Liver (tissue), 9 donors: ENCODE measurements around the gene CAMSAP1. TPM values are rescaled to one million over a fixed set of nuclear protein-coding genes. Genes with fewer than 3 reads are reported as not detected.

Experiments
- DNase-seq: peaks from one replicate; pipeline ENCODE4 v3.0.0-alpha.2; 2017; ENCODE audit warnings: low spot score
- H3K27ac ChIP-seq, 2 donors: one replicate each; pipeline ENCODE4 v1.7.0; 2013; ENCODE audit warnings: inconsistent platforms in 2 of 2, low read length in 2 of 2, control low read depth in 1 of 2, low read depth in 1 of 2, mild to moderate bottlenecking in 1 of 2
- H3K27me3 ChIP-seq, 4 donors: one replicate each; pipeline versions ENCODE4 v1.6.1 to v1.7.0; 2013; ENCODE audit warnings: low read length in 3 of 4, inconsistent platforms in 1 of 4, mild to moderate bottlenecking in 1 of 4, moderate library complexity in 1 of 4; ENCODE audit not compliant: control insufficient read depth in 4 of 4, insufficient read depth in 4 of 4
- H3K36me3 ChIP-seq, 4 donors: one replicate each; pipeline versions ENCODE4 v1.6.1 to v1.7.0; 2013; ENCODE audit warnings: low read length in 3 of 4, mild to moderate bottlenecking in 3 of 4, low read depth in 1 of 4, moderate library complexity in 1 of 4; ENCODE audit not compliant: control insufficient read depth in 4 of 4, insufficient read depth in 3 of 4
- H3K4me1 ChIP-seq, 4 donors: one replicate each; pipeline versions ENCODE4 v1.6.1 to v1.7.0; 2013; ENCODE audit warnings: low read length in 3 of 4, mild to moderate bottlenecking in 3 of 4, moderate library complexity in 1 of 4; ENCODE audit not compliant: control insufficient read depth in 4 of 4, insufficient read depth in 4 of 4
- H3K4me3 ChIP-seq, 3 donors: one replicate each; pipeline versions ENCODE4 v1.6.1 to v1.7.0; 2013; ENCODE audit warnings: low read length in 3 of 3, control low read depth in 1 of 3, low read depth in 1 of 3, mild to moderate bottlenecking in 1 of 3
- H3K9ac ChIP-seq, 2 donors: one replicate each; pipeline ENCODE4 v1.7.0; 2013; ENCODE audit warnings: low read length in 2 of 2, mild to moderate bottlenecking in 2 of 2, moderate library complexity in 2 of 2, control low read depth in 1 of 2, low read depth in 1 of 2
- H3K9me3 ChIP-seq, 4 donors: one replicate each; pipeline versions ENCODE4 v1.6.1 to v1.7.0; 2013; ENCODE audit warnings: low read length in 3 of 4; ENCODE audit not compliant: control insufficient read depth in 4 of 4
- ATF3 ChIP-seq: IDR thresholded peaks from 2 replicates; pipeline ENCODE4 v1.6.1; 2016; ENCODE audit warnings: antibody characterized with exemption
- CTCF ChIP-seq: fragments of 150-350 bp; IDR thresholded peaks from 2 replicates; pipeline ENCODE4 v1.5.1; 2017; ENCODE audit warnings: improper control_type of control experiment, low read depth, low read length; ENCODE audit not compliant: missing input control
- EGR1 ChIP-seq, 2 donors: IDR thresholded peaks; 2 replicates each; pipeline ENCODE4 v1.6.1; 2016 to 2018; ENCODE audit warnings: antibody characterized with exemption in 2 of 2, low read depth in 2 of 2
- FOXA1 ChIP-seq: IDR thresholded peaks from 2 replicates; pipeline ENCODE4 v1.6.1; 2016; ENCODE audit warnings: antibody characterized with exemption
- FOXA2 ChIP-seq: IDR thresholded peaks from 2 replicates; pipeline ENCODE4 v1.6.1; 2016; ENCODE audit warnings: antibody characterized with exemption
- GABPA ChIP-seq, 2 donors: IDR thresholded peaks in 1 of 2; conservative IDR thresholded peaks in 1 of 2; 2 replicates each; pipeline ENCODE4 v1.6.1; 2016; ENCODE audit warnings: antibody characterized with exemption in 2 of 2, mild to moderate bottlenecking in 1 of 2, moderate library complexity in 1 of 2
- HNF4A ChIP-seq, 2 donors: conservative IDR thresholded peaks; 2 replicates each; pipeline ENCODE4 v1.6.1; 2016; ENCODE audit warnings: antibody characterized with exemption in 2 of 2, mild to moderate bottlenecking in 2 of 2
- HNF4G ChIP-seq: IDR thresholded peaks from 2 replicates; pipeline ENCODE4 v1.6.1; 2016; ENCODE audit warnings: antibody characterized with exemption
- JUND ChIP-seq, 2 donors: IDR thresholded peaks; 2 replicates each; pipeline ENCODE4 v1.6.1; 2016; ENCODE audit warnings: antibody characterized with exemption in 2 of 2
- MAX ChIP-seq: IDR thresholded peaks from 2 replicates; pipeline ENCODE4 v1.6.1; 2016; ENCODE audit warnings: antibody characterized with exemption
- NR2F2 ChIP-seq: IDR thresholded peaks from 2 replicates; pipeline ENCODE4 v1.6.1; 2016; ENCODE audit warnings: antibody characterized with exemption
- RAD21 ChIP-seq, 2 donors: IDR thresholded peaks; 2 replicates each; pipeline ENCODE4 v1.6.1; 2016; ENCODE audit warnings: antibody characterized with exemption in 2 of 2, mild to moderate bottlenecking in 2 of 2
- REST ChIP-seq: IDR thresholded peaks from 2 replicates; pipeline ENCODE4 v1.6.1; 2016; ENCODE audit warnings: antibody characterized with exemption, mild to moderate bottlenecking
- RXRA ChIP-seq, 2 donors: IDR thresholded peaks; 2 replicates each; pipeline ENCODE4 v1.6.1; 2017 to 2018; ENCODE audit warnings: antibody characterized with exemption in 2 of 2, mild to moderate bottlenecking in 1 of 2
- SP1 ChIP-seq: IDR thresholded peaks from 2 replicates; pipeline ENCODE4 v1.6.1; 2018; ENCODE audit warnings: antibody characterized with exemption, mild to moderate bottlenecking
- TAF1 ChIP-seq: conservative IDR thresholded peaks from 2 replicates; pipeline ENCODE4 v1.6.1; 2016; ENCODE audit warnings: antibody characterized with exemption, mild to moderate bottlenecking
- YY1 ChIP-seq: IDR thresholded peaks from 2 replicates; pipeline ENCODE4 v1.6.1; 2016; ENCODE audit warnings: antibody characterized with exemption, mild to moderate bottlenecking
- WGBS: extraction: QIAGEN DNeasy Blood & Tissue Kit; methylation state at CpG from one replicate; pipeline ENCODE4 v1.1.7; 2013; 5-methylcytosine and 5-hydroxymethylcytosine counted together
- polyA plus RNA-seq, 2 donors: library from polyadenylated mRNA; stranded (reverse) in 1 of 2; unstranded in 1 of 2; fragments of 200-250 nt in 1 of 2; fragments of >200 nt in 1 of 2; fragmentation: Nextera tagmentation in 1 of 2; extraction: Ambion mirVana in 1 of 2; gene quantifications; one replicate each; pipeline versions ENCODE4 v1.2.1 to v1.2.3, GENCODE V29; 2013 to 2015
- total RNA-seq, 2 donors: library from RNA; depleted of rRNA; stranded (reverse); fragments of >200 nt; gene quantifications; one replicate each; pipeline ENCODE4 v1.2.3, GENCODE V29; 2014
- donor health status: healthy.
- donor health status: healthy.
- donor health status: healthy.
- donor health status: healthy.
- donor health status: healthy.

The CAMSAP1 gene
- total and polyA plus RNA-seq, 4 donors = 0.97 to 6.4 (median 5.1) TPM

GRCh38 chr9:135933114-135933513 is 25.8 kb upstream of the CAMSAP1 start:
- no peak overlapping the region for H3K9ac ChIP-seq
- peaks cover 4 to 57% (median 22%) of the 10 kb centered on the region in 4 donors for H3K36me3 ChIP-seq
- no peaks in the 10 kb centered on the region for H3K27me3 ChIP-seq

GRCh38 chr9:135932656-135933055 is 25.3 kb upstream of the CAMSAP1 start:
- WGBS = 98% methylated on average over 18 of the region's 18 CpGs
- TF ChIP-seq RAD21 (IDR thresholded peaks at IDR 0.05) (no peak), MAX (no peak), HNF4A (conservative IDR thresholded peaks at IDR 0.05) (no peak), YY1 (no peak)
- no peak overlapping the region for H3K4me3 ChIP-seq
- no peaks in the 10 kb centered on the region for H3K4me1 ChIP-seq
- peaks cover 0 to 2% (median 0%) of the 10 kb centered on the region in 4 donors for H3K9me3 ChIP-seq
- H3K27me3 ChIP-seq = no peaks in the 10 kb centered on the region
- H3K27ac ChIP-seq = no peak overlapping the region
- H3K9ac ChIP-seq = no peak overlapping the region
- H3K36me3 ChIP-seq = peaks cover 4 to 52% (median 19%) of the 10 kb centered on the region in 4 donors
- no peak for DNase-seq

More at GRCh38 chr9:135933114-135933513, 25.8 kb upstream of the CAMSAP1 start:
- Histone ChIP-seq H3K9me3 (peaks cover 0 to 2% (median 0%) of the 10 kb centered on the region in 4 donors), H3K4me1 (no peaks in the 10 kb centered on the region), H3K4me3 (no peak overlapping the region), H3K27ac (no peak overlapping the region)
- TF ChIP-seq HNF4G (no peak), FOXA2 (no peak), HNF4A (conservative IDR thresholded peaks at IDR 0.05) (no peak), JUND (IDR thresholded peaks at IDR 0.05) (no peak), RAD21 (IDR thresholded peaks at IDR 0.05) (no peak), GABPA (IDR thresholded peaks at IDR 0.05 in 1 of 2, conservative IDR thresholded peaks at IDR 0.05 in 1 of 2) (no peak), MAX (no peak), TAF1 (no peak), YY1 (no peak), SP1 (no peak), RXRA (IDR thresholded peaks at IDR 0.05) (no peak), CTCF (no peak)
- no peak for DNase-seq
- WGBS = 96% methylated on average over 13 of the region's 13 CpGs

GRCh38 chr9:135931349-135931820 is 24.0 kb upstream of the CAMSAP1 start:
- H3K9ac ChIP-seq = no peak overlapping the region
- H3K36me3 ChIP-seq = peaks cover 6 to 44% (median 13%) of the 10 kb centered on the region in 4 donors
- H3K27me3 ChIP-seq = no peaks in the 10 kb centered on the region
- H3K4me1 ChIP-seq = no peaks in the 10 kb centered on the region
- no peak for DNase-seq
- H3K4me3 ChIP-seq = no peak overlapping the region
- 95% methylated on average over 31 of the region's 31 CpGs for WGBS
- peaks cover 0 to 2% (median 0%) of the 10 kb centered on the region in 4 donors for H3K9me3 ChIP-seq
- no peak overlapping the region for H3K27ac ChIP-seq
- TF ChIP-seq RAD21 (IDR thresholded peaks at IDR 0.05) (no peak), NR2F2 (no peak), HNF4A (conservative IDR thresholded peaks at IDR 0.05) (no peak), EGR1 (IDR thresholded peaks at IDR 0.05; ENCODE audit: low read depth in 2 of 2) (no peak), CTCF (no peak), FOXA1 (no peak), ATF3 (no peak), REST (no peak), GABPA (IDR thresholded peaks at IDR 0.05 in 1 of 2, conservative IDR thresholded peaks at IDR 0.05 in 1 of 2) (no peak), TAF1 (no peak)
